GM23338 (cell line): ENCODE data around the gene ZBTB48. TPM values are rescaled to one million over a fixed set of nuclear protein-coding genes. Genes with fewer than 3 reads are reported as not detected.

Experiments used
- ATAC-seq: fragments of 200-7000 bp; cut with Tn5 transposase; 3 replicates; pipeline ENCODE4 v1.9.1; 2020
- DNase-seq: peaks from one replicate; pipeline ENCODE4 v3.0.0-alpha.2; 2015; ENCODE audit warnings: low spot score
- H2AFZ ChIP-seq: fragments of 200-600 bp; sonication (generic); 2 replicates; pipeline ENCODE4 v1.8.0; 2016; ENCODE audit warnings: antibody characterized with exemption, mild to moderate bottlenecking, moderate library complexity
- H3F3A ChIP-seq: fragments of 200-600 bp; sonication (generic); replicated peaks from 2 replicates; pipeline ENCODE4 v1.8.0; 2017; ENCODE audit warnings: antibody characterized with exemption, mixed run types, low read depth
- H3K27ac ChIP-seq: fragments of 200-600 bp; sonication (generic); 2 replicates; pipeline ENCODE4 v1.6.1; 2016; ENCODE audit warnings: low read depth
- H3K27me3 ChIP-seq: fragments of 200-600 bp; sonication (generic); 2 replicates; pipeline ENCODE4 v1.8.0; 2016; ENCODE audit warnings: mild to moderate bottlenecking, mixed run types, moderate library complexity; ENCODE audit not compliant: insufficient read depth
- H3K36me3 ChIP-seq: fragments of 200-600 bp; sonication (generic); 2 replicates; pipeline ENCODE4 v1.8.0; 2016; ENCODE audit warnings: mild to moderate bottlenecking; ENCODE audit not compliant: insufficient read depth
- H3K4me1 ChIP-seq: fragments of 200-600 bp; sonication (generic); 2 replicates; pipeline ENCODE4 v1.8.0; 2016; ENCODE audit warnings: mild to moderate bottlenecking, moderate library complexity; ENCODE audit not compliant: insufficient read depth
- H3K4me2 ChIP-seq: fragments of 200-600 bp; sonication (generic); 2 replicates; pipeline ENCODE4 v1.7.1; 2017; ENCODE audit warnings: mixed run types
- H3K4me3 ChIP-seq: fragments of 200-600 bp; sonication (generic); 2 replicates; pipeline ENCODE4 v1.6.1; 2016; ENCODE audit warnings: mixed run types
- H3K79me2 ChIP-seq: fragments of 200-600 bp; sonication (generic); replicated peaks from 2 replicates; pipeline ENCODE4 v1.8.0; 2017; ENCODE audit warnings: mild to moderate bottlenecking; ENCODE audit not compliant: insufficient read depth
- H3K9me2 ChIP-seq: fragments of 200-600 bp; sonication (generic); 2 replicates; pipeline ENCODE4 v1.8.0; 2017; ENCODE audit not compliant: insufficient read depth
- H4K20me1 ChIP-seq: fragments of 200-600 bp; sonication (generic); replicated peaks from 2 replicates; pipeline ENCODE4 v1.8.0; 2017; ENCODE audit warnings: mild to moderate bottlenecking; ENCODE audit not compliant: insufficient read depth
- H3K27ac Mint-ChIP-seq: 2 replicates; pipeline ENCODE4 v1.8.0; 2020; ENCODE audit warnings: inconsistent platforms, mild to moderate bottlenecking, moderate library complexity, mixed read lengths
- H3K27me3 Mint-ChIP-seq: 3 replicates; pipeline ENCODE4 v1.8.0; 2022; ENCODE audit warnings: low read depth, mild to moderate bottlenecking, moderate library complexity, mixed read lengths, inconsistent platforms; ENCODE audit not compliant: insufficient read depth, poor library complexity
- H3K36me3 Mint-ChIP-seq: 3 replicates; pipeline ENCODE4 v1.8.0; 2021; ENCODE audit warnings: low read depth, mild to moderate bottlenecking, inconsistent platforms, moderate library complexity, mixed read lengths
- H3K4me1 Mint-ChIP-seq: 3 replicates; pipeline ENCODE4 v1.8.0; 2020; ENCODE audit warnings: mild to moderate bottlenecking, inconsistent platforms, mixed read lengths
- H3K4me3 Mint-ChIP-seq: 3 replicates; pipeline ENCODE4 v1.8.0; 2021; ENCODE audit warnings: moderate library complexity, mild to moderate bottlenecking, inconsistent platforms, mixed read lengths
- H3K9me3 Mint-ChIP-seq: 3 replicates; pipeline ENCODE4 v1.8.0; 2020; ENCODE audit warnings: moderate library complexity, mild to moderate bottlenecking, inconsistent platforms, mixed read lengths
- CREB1 ChIP-seq: fragments of 250-450 bp; sonication (Bioruptor Pico); IDR thresholded peaks from 2 replicates; pipeline ENCODE4 v1.5.0; 2020; ENCODE audit warnings: low read depth, mild to moderate bottlenecking, moderate library complexity
- JUNB ChIP-seq: IDR thresholded peaks from one replicate; pipeline ENCODE4 v1.6.1; 2016; ENCODE audit warnings: antibody characterized with exemption; ENCODE audit not compliant: unreplicated experiment
- NANOG ChIP-seq: IDR thresholded peaks from 2 replicates; pipeline ENCODE4 v1.6.1; 2016; ENCODE audit warnings: antibody characterized with exemption, borderline replicate concordance
- POLR2AphosphoS5 ChIP-seq: IDR thresholded peaks from 2 replicates; pipeline ENCODE4 v1.6.1; 2016; ENCODE audit warnings: antibody characterized with exemption, low read depth
- STAT1 ChIP-seq: IDR thresholded peaks from one replicate; pipeline ENCODE4 v1.6.1; 2016; ENCODE audit warnings: antibody characterized with exemption; ENCODE audit not compliant: unreplicated experiment
- ZNF114 ChIP-seq: fragments of 250-450 bp; sonication (Bioruptor Pico); IDR thresholded peaks from 2 replicates; pipeline ENCODE4 v1.5.0; 2020; ENCODE audit warnings: mild to moderate bottlenecking, moderate library complexity
- polyA plus RNA-seq: library from polyadenylated mRNA; unstranded; fragments of >200 nt; fragmentation: Nextera tagmentation; extraction: Ambion mirVana; gene quantifications from 2 replicates; pipeline ENCODE4 v1.2.1, GENCODE V29; 2016
- total RNA-seq: library from RNA; depleted of rRNA; stranded (reverse); fragments of >200 nt; shearing (Covaris generic); gene quantifications from 2 replicates; pipeline ENCODE4 v1.2.3, GENCODE V29; 2014
- TF ChIP-seq, protein P1 (sequence below): IDR thresholded peaks from 2 replicates; pipeline ENCODE4 v1.6.1; 2016; ENCODE audit warnings: antibody characterized with exemption
- TF ChIP-seq, protein P2 (sequence below): fragments of 250-450 bp; sonication (Bioruptor Pico); IDR thresholded peaks from 2 replicates; pipeline ENCODE4 v1.5.0; 2020; ENCODE audit warnings: mild to moderate bottlenecking, moderate library complexity
- TF ChIP-seq, protein P3 (sequence below), 2 experiments: fragments of 200-600 bp in 1 of 2; sonication (generic) in 1 of 2; conservative IDR thresholded peaks; 2 replicates each; pipeline versions ENCODE4 v1.5.1 to v1.6.1; 2016 to 2017; ENCODE audit warnings: antibody characterized with exemption in 2 of 2, low read depth in 2 of 2, mild to moderate bottlenecking in 2 of 2, moderate library complexity in 1 of 2

The ZBTB48 gene
- total and polyA plus RNA-seq, 2 experiments from 2014 or later = 17.3 to 25.5 TPM

DNA sequence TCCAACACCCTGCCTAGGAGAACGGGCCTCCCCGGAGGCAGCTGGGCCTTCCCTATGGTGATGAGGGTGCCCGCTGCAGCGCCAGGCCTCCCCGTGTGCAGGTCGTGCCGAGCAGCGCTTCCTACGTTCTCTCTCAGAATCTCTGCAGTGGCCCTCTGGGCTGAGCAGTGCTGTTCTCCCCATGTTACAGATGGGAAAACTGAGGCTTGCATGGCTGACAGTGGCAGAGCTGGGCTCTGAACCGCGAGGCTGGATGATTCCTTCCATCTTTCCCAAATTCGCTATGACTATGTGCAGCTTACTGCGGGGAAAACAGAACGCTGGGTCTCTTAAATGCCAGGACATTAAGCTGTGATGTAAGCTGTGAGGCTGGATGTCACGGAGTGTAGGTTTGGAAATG lies 14.0 kb downstream of the ZBTB48 start:
- ATAC-seq = no peak
- Histone ChIP-seq H3K27me3 (no peaks in the 10 kb centered on the region), H3K36me3 (peaks cover 9% of the 10 kb centered on the region), H3K27ac (no peak overlapping the region), H3K79me2 (peaks cover 25% of the 10 kb centered on the region), H3K9me2 (no peaks in the 10 kb centered on the region), H3K4me1 (no peaks in the 10 kb centered on the region), H4K20me1 (peaks cover 40% of the 10 kb centered on the region; the same call in 1 of the 2 replicates), H2AFZ (no peak overlapping the region), H3F3A (peaks cover 14% of the 10 kb centered on the region; the same call in 1 of the 2 replicates), H3K4me3 (no peak overlapping the region), H3K4me2 (no peak overlapping the region)
- Mint-ChIP-seq H3K9me3 (no peaks in the 10 kb centered on the region), H3K4me3 (no peak overlapping the region), H3K27ac (no peak overlapping the region), H3K36me3 (peaks cover 62% of the 10 kb centered on the region), H3K27me3 (peaks cover 14% of the 10 kb centered on the region), H3K4me1 (no peaks in the 10 kb centered on the region)
- TF ChIP-seq JUNB (no peak), STAT1 (no peak)
- no peak for DNase-seq

DNA sequence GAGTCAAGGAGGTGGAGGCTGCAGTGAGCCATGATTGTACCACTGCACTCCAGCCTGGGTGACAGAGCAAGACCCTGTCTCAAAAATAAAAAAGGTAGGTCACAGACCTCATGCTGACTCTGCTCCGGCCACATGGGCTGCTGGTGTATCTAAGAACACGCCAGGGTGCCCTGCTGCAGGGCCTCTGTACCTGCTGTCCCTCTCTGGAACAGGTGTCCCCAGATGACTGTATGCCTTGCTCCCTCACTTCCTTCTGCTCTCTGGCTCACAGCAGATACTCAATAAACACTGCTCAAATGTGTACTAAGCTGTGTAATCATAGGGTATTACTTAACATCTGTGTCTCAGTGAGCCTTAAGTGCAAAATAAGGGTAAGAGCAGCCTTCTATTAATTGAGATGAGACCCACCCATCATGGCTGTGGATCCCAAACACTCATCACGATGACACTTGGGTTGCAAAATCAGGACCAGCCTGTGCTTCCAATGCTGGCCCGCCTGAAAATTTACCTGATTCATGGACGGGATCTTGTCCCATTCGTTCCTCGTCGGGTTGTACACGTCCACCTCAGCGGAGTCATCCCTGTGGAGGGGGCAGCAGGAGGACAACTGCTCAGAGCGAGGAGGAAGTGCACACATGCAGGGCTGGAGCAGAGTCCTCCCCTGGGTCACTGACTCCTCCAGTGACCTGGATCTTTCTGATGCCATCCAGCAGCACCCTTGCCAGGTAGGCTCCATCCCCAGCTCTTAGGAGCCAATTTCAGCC lies 15.4 kb downstream of the ZBTB48 start:
- Mint-ChIP-seq H3K36me3 (peaks cover 65% of the 10 kb centered on the region), H3K27me3 (peaks cover 7% of the 10 kb centered on the region), H3K9me3 (no peaks in the 10 kb centered on the region), H3K4me3 (no peak overlapping the region), H3K27ac (no peak overlapping the region), H3K4me1 (peaks cover 7% of the 10 kb centered on the region; the same call in 2 of the 3 replicates)
- Histone ChIP-seq H3K4me3 (no peak overlapping the region), H3K9me2 (no peaks in the 10 kb centered on the region), H3K36me3 (peaks cover 9% of the 10 kb centered on the region), H3K27ac (no peak overlapping the region), H2AFZ (no peak overlapping the region), H3F3A (0 out of 2 replicates have a peak, but pooled peaks cover 4% of the 10 kb centered on the region), H3K27me3 (no peaks in the 10 kb centered on the region), H3K79me2 (peaks cover 39% of the 10 kb centered on the region), H3K4me1 (peaks cover 3% of the 10 kb centered on the region), H3K4me2 (no peak overlapping the region), H4K20me1 (peaks cover 48% of the 10 kb centered on the region; the same call in 1 of the 2 replicates)
- no peak for DNase-seq
- no peak for ATAC-seq
- TF ChIP-seq, protein P1, sequence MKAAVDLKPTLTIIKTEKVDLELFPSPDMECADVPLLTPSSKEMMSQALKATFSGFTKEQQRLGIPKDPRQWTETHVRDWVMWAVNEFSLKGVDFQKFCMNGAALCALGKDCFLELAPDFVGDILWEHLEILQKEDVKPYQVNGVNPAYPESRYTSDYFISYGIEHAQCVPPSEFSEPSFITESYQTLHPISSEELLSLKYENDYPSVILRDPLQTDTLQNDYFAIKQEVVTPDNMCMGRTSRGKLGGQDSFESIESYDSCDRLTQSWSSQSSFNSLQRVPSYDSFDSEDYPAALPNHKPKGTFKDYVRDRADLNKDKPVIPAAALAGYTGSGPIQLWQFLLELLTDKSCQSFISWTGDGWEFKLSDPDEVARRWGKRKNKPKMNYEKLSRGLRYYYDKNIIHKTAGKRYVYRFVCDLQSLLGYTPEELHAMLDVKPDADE = no peak
- TF ChIP-seq CREB1 (CRISPR knock-in tag) (no peak), ZNF114 (CRISPR knock-in tag) (no peak), JUNB (no peak), NANOG (no peak), POLR2AphosphoS5 (no peak)
- TF ChIP-seq, protein P2, sequence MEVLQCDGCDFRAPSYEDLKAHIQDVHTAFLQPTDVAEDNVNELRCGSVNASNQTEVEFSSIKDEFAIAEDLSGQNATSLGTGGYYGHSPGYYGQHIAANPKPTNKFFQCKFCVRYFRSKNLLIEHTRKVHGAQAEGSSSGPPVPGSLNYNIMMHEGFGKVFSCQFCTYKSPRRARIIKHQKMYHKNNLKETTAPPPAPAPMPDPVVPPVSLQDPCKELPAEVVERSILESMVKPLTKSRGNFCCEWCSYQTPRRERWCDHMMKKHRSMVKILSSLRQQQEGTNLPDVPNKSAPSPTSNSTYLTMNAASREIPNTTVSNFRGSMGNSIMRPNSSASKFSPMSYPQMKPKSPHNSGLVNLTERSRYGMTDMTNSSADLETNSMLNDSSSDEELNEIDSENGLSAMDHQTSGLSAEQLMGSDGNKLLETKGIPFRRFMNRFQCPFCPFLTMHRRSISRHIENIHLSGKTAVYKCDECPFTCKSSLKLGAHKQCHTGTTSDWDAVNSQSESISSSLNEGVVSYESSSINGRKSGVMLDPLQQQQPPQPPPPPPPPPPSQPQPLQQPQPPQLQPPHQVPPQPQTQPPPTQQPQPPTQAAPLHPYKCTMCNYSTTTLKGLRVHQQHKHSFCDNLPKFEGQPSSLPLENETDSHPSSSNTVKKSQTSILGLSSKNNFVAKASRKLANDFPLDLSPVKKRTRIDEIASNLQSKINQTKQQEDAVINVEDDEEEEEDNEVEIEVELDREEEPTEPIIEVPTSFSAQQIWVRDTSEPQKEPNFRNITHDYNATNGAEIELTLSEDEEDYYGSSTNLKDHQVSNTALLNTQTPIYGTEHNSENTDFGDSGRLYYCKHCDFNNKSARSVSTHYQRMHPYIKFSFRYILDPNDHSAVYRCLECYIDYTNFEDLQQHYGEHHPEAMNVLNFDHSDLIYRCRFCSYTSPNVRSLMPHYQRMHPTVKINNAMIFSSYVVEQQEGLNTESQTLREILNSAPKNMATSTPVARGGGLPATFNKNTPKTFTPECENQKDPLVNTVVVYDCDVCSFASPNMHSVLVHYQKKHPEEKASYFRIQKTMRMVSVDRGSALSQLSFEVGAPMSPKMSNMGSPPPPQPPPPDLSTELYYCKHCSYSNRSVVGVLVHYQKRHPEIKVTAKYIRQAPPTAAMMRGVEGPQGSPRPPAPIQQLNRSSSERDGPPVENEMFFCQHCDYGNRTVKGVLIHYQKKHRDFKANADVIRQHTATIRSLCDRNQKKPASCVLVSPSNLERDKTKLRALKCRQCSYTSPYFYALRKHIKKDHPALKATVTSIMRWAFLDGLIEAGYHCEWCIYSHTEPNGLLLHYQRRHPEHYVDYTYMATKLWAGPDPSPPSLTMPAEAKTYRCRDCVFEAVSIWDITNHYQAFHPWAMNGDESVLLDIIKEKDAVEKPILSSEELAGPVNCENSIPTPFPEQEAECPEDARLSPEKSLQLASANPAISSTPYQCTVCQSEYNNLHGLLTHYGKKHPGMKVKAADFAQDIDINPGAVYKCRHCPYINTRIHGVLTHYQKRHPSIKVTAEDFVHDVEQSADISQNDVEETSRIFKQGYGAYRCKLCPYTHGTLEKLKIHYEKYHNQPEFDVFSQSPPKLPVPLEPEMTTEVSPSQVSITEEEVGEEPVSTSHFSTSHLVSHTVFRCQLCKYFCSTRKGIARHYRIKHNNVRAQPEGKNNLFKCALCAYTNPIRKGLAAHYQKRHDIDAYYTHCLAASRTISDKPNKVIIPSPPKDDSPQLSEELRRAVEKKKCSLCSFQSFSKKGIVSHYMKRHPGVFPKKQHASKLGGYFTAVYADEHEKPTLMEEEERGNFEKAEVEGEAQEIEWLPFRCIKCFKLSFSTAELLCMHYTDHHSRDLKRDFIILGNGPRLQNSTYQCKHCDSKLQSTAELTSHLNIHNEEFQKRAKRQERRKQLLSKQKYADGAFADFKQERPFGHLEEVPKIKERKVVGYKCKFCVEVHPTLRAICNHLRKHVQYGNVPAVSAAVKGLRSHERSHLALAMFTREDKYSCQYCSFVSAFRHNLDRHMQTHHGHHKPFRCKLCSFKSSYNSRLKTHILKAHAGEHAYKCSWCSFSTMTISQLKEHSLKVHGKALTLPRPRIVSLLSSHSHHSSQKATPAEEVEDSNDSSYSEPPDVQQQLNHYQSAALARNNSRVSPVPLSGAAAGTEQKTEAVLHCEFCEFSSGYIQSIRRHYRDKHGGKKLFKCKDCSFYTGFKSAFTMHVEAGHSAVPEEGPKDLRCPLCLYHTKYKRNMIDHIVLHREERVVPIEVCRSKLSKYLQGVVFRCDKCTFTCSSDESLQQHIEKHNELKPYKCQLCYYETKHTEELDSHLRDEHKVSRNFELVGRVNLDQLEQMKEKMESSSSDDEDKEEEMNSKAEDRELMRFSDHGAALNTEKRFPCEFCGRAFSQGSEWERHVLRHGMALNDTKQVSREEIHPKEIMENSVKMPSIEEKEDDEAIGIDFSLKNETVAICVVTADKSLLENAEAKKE = no peak
- TF ChIP-seq, protein P3, sequence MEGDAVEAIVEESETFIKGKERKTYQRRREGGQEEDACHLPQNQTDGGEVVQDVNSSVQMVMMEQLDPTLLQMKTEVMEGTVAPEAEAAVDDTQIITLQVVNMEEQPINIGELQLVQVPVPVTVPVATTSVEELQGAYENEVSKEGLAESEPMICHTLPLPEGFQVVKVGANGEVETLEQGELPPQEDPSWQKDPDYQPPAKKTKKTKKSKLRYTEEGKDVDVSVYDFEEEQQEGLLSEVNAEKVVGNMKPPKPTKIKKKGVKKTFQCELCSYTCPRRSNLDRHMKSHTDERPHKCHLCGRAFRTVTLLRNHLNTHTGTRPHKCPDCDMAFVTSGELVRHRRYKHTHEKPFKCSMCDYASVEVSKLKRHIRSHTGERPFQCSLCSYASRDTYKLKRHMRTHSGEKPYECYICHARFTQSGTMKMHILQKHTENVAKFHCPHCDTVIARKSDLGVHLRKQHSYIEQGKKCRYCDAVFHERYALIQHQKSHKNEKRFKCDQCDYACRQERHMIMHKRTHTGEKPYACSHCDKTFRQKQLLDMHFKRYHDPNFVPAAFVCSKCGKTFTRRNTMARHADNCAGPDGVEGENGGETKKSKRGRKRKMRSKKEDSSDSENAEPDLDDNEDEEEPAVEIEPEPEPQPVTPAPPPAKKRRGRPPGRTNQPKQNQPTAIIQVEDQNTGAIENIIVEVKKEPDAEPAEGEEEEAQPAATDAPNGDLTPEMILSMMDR (conservative IDR thresholded peaks at IDR 0.05; ENCODE audit: low read depth in 2 of 2) = no peak
